Lung (tissue), 12 donors: Measurements from ENCODE around the gene RHOJ. TPM values are rescaled to one million over a fixed set of nuclear protein-coding genes. Genes with fewer than 3 reads are reported as not detected.

Source experiments
- ATAC-seq: fragments of 200-7000 bp; cut with Tn5 transposase; one replicate; pipeline ENCODE4 v1.9.1; 2020; ENCODE audit warnings: moderate number of reproducible peaks; ENCODE audit not compliant: insufficient read depth, low FRiP score
- DNase-seq, 3 donors: peaks; one replicate each; pipeline ENCODE4 v3.0.0-alpha.2; 2013 to 2017
- H3K27ac ChIP-seq, 2 donors: one replicate each; pipeline ENCODE4 v1.5.1; 2013; ENCODE audit warnings: mild to moderate bottlenecking in 2 of 2, moderate library complexity in 2 of 2, control low read depth in 1 of 2, inconsistent platforms in 1 of 2, low read depth in 1 of 2, low read length in 1 of 2
- H3K27me3 ChIP-seq, 3 donors: one replicate each; pipeline ENCODE4 v1.5.1; 2013; ENCODE audit warnings: low read length in 2 of 3; ENCODE audit not compliant: control insufficient read depth in 3 of 3, insufficient read depth in 3 of 3
- H3K36me3 ChIP-seq, 4 donors: one replicate each; pipeline ENCODE4 v1.5.1; 2013; ENCODE audit warnings: low read length in 4 of 4, mild to moderate bottlenecking in 1 of 4, moderate library complexity in 1 of 4; ENCODE audit not compliant: control insufficient read depth in 4 of 4, insufficient read depth in 4 of 4
- H3K4me1 ChIP-seq, 5 donors: one replicate each; pipeline ENCODE4 v1.5.1; 2013; ENCODE audit warnings: low read length in 5 of 5, mild to moderate bottlenecking in 2 of 5, moderate library complexity in 1 of 5; ENCODE audit not compliant: control insufficient read depth in 5 of 5, insufficient read depth in 5 of 5
- H3K4me3 ChIP-seq: one replicate; pipeline ENCODE4 v1.5.1; 2013; ENCODE audit warnings: mild to moderate bottlenecking, control low read depth, moderate library complexity
- H3K9ac ChIP-seq, 2 donors: one replicate each; pipeline ENCODE4 v1.5.1; 2013; ENCODE audit warnings: low read length in 2 of 2, control low read depth in 1 of 2; ENCODE audit not compliant: insufficient read depth in 1 of 2
- H3K9me3 ChIP-seq, 4 donors: one replicate each; pipeline ENCODE4 v1.5.1; 2013; ENCODE audit warnings: low read length in 3 of 4, mild to moderate bottlenecking in 1 of 4, moderate library complexity in 1 of 4; ENCODE audit not compliant: control insufficient read depth in 4 of 4, insufficient read depth in 3 of 4
- CTCF ChIP-seq: IDR thresholded peaks from 2 replicates; pipeline ENCODE4 v1.5.1; 2012; ENCODE audit warnings: mild to moderate bottlenecking; ENCODE audit errors: control extremely low read depth, extremely low read depth
- WGBS, 2 donors: extraction: QIAGEN DNeasy Blood & Tissue Kit; methylation state at CpG; one replicate each; pipeline ENCODE4 v1.1.7; 2013; 5-methylcytosine and 5-hydroxymethylcytosine counted together
- polyA plus RNA-seq, 2 donors: library from polyadenylated mRNA; stranded (reverse); fragments of 200-250 nt; gene quantifications; one replicate each; pipeline ENCODE4 v1.2.1, GENCODE V29; 2013
- total RNA-seq, 2 donors: library from RNA; depleted of rRNA in 1 of 2; stranded (reverse); fragments of >200 nt in 1 of 2; gene quantifications; one replicate each; pipeline ENCODE4 v1.2.1, GENCODE V29; 2014 to 2021
- donor health status: control.
- donor health status: control.
- donor health status: Bipolar disorder and iron deficiency.
- donor health status: healthy.
- donor health status: DM: yes; HTN: yes; CAD: no.

RHOJ gene
- total and polyA plus RNA-seq, 4 donors = 10.2 to 25.7 (median 17.8) TPM

GRCh38 chr14:63328787-63329737, 124.8 kb downstream of the RHOJ start:
- WGBS, 2 donors = 75 to 83% methylated on average over 6 of the region's 6 CpGs
- peak in 1 of 3 donors; percentile 1 for DNase-seq
- TF ChIP-seq CTCF = no peak

DNA sequence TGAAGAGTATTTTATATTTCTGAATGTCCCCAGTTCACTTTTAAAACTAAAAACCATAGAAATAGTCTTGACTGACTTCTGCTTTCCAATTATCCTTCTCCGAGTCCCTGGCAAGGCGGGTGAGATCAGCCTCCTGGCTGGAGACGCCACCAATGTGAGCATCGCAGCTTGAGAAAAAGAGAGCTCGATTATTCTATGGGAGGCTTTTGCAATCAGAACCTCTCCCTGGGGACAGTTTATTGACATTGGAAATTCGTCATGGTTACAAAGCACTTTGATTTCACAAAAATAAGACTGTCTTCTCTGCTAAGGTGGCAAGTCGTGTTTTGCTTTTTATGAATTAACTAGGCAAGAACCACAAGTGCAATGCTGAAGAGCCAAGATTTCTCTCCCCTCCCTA, 138.1 kb downstream of the RHOJ start:
- Histone ChIP-seq H3K4me1 (no peaks in the 10 kb centered on the region), H3K27me3 (no peaks in the 10 kb centered on the region), H3K27ac (no peak overlapping the region), H3K36me3 (no peaks in the 10 kb centered on the region), H3K4me3 (no peak overlapping the region), H3K9me3 (peaks cover 0 to 3% (median 0%) of the 10 kb centered on the region in 4 donors), H3K9ac (no peak overlapping the region)
- 71 to 85% methylated on average over 7 of the region's 7 CpGs for WGBS, 2 donors
- no peak for TF ChIP-seq CTCF
- ATAC-seq = no peak
- peak in 1 of 3 donors; percentile 1 for DNase-seq

More at GRCh38 chr14:63328787-63329737, 124.8 kb downstream of the RHOJ start:
- H3K4me1 ChIP-seq = no peaks in the 10 kb centered on the region
- ATAC-seq = no peak
- H3K9me3 ChIP-seq = peaks cover 0 to 6% (median 0%) of the 10 kb centered on the region in 4 donors
- H3K9ac ChIP-seq = no peak overlapping the region
- no peaks in the 10 kb centered on the region for H3K27me3 ChIP-seq
- H3K4me3 ChIP-seq = no peak overlapping the region
- no peak overlapping the region for H3K27ac ChIP-seq
- H3K36me3 ChIP-seq = no peaks in the 10 kb centered on the region

Other genes with a start within 250 kb of the RHOJ start
- under 1 TPM; 0.03 to 0.40 TPM for gene KCNH5, start 159.0 kb upstream of the RHOJ start, total RNA-seq
- under 1 TPM in 1 of 2 donors, not detected in 1; 0.08 TPM for gene KCNH5, start 159.0 kb upstream of the RHOJ start, polyA plus RNA-seq
- not detected for gene GPHB5, start 114.5 kb downstream of the RHOJ start, total RNA-seq
- not detected for gene GPHB5, start 114.5 kb downstream of the RHOJ start, polyA plus RNA-seq